GM18520 (cell line): Measurements from ENCODE around the gene CCDC106.

Experiments used
- ATAC-seq: cut with Tn5 transposase; IDR thresholded peaks from one replicate; pipeline ENCODE4 v1.9.1; 2021; ENCODE audit not compliant: unreplicated experiment

CCDC106 gene

DNA sequence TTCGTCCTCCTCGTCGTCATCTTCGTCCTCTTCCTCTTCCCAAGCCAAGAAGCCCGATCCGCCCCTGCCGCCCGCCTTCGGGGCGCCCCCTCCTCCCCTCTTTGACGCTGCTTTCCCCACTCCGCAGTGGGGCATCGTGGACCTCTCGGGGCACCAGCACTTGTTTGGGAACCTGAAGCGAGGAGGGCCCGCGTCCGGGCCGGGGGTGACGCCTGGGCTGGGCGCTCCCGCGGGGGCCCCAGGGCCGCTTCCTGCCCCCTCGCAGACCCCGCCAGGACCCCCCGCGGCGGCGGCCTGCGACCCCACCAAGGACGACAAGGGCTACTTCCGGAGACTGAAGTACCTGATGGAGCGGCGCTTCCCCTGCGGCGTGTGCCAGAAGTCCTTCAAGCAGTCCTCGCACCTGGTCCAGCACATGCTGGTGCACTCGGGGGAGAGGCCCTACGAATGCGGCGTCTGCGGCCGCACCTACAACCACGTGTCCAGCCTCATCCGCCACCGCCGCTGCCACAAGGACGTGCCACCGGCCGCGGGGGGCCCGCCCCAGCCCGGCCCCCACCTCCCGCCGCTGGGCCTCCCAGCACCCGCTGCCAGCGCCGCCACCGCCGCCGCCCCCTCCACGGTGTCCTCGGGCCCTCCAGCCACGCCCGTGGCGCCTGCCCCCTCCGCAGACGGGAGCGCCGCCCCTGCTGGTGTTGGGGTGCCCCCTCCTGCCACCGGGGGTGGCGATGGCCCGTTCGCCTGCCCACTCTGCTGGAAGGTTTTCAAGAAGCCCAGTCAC lies 33.9 kb upstream of the CCDC106 start:
- ATAC-seq, result no peak

DNA sequence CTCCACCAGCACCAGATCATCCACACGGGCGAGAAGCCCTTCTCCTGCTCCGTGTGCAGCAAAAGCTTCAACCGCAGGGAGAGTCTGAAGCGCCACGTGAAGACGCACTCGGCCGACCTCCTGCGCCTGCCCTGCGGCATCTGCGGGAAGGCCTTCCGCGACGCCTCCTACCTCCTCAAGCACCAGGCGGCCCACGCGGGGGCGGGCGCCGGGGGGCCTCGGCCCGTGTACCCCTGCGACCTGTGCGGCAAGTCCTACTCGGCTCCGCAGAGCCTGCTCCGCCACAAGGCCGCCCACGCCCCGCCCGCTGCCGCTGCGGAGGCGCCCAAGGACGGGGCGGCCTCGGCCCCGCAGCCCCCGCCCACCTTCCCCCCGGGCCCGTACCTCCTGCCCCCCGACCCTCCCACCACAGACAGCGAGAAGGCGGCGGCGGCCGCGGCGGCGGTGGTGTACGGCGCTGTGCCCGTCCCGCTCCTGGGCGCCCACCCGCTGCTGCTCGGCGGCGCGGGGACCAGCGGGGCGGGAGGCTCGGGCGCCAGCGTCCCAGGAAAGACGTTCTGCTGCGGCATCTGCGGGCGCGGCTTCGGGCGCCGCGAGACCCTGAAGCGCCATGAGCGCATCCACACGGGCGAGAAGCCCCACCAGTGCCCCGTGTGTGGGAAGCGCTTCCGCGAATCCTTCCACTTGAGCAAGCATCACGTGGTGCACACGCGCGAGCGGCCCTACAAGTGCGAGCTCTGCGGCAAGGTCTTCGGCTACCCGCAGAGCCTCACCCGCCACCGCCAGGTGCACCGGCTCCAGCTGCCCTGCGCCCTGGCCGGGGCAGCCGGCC lies 33.1 kb upstream of the CCDC106 start:
- ATAC-seq, result no peak

DNA sequence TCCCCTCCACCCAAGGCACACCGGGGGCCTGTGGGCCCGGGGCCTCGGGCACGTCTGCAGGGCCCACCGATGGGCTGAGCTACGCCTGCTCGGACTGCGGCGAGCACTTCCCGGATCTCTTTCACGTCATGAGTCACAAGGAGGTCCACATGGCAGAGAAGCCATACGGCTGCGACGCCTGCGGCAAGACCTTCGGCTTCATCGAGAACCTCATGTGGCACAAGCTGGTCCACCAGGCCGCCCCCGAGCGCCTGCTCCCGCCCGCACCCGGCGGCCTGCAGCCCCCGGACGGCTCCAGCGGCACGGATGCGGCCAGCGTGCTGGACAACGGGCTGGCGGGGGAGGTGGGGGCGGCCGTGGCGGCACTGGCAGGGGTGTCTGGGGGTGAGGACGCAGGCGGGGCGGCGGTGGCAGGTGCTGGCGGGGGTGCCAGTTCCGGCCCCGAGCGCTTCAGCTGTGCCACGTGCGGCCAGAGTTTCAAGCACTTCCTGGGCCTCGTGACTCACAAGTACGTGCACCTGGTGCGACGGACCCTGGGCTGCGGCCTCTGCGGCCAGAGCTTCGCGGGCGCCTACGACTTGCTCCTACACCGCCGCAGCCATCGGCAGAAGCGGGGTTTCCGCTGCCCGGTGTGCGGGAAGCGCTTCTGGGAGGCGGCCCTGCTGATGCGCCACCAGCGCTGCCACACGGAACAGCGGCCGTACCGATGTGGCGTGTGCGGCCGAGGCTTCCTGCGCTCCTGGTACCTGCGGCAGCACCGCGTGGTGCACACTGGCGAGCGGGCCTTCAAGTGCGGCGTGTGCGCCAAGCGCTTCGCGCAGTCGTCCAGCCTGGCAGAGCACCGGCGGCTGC lies 32.2 kb upstream of the CCDC106 start:
- no peak for ATAC-seq

DNA sequence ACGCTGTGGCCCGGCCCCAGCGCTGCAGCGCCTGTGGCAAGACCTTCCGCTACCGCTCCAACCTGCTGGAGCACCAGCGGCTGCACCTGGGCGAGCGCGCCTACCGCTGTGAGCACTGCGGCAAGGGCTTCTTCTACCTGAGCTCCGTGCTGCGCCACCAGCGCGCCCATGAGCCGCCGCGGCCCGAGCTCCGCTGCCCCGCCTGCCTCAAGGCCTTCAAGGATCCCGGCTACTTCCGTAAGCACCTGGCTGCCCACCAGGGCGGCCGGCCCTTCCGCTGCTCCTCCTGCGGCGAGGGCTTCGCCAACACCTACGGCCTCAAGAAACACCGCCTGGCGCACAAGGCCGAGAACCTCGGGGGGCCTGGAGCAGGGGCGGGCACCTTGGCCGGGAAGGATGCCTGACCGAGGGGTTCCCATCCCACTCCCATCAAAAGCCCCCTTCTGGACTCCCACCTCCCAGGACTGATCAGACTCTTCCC lies 31.6 kb upstream of the CCDC106 start:
- no peak for ATAC-seq

DNA sequence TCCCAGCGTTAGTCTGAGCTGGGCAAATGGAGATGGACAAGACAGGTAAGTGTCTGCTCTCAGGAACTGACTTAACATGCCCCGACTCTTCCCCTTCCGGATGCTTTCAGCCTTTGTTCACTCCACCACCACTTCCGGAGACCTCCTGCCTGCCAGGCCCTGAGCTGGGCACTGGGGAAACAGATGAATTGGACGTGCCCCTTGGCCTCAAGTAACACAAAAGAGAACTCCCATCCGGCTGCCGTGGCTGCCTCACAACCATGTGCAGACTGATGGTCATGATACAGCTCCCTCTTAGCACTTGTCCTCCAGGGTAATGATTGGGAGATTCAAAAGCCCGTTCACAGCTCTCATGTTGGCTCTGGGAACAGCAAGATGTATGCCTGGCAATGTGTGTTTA lies 30.6 kb upstream of the CCDC106 start:
- no peak for ATAC-seq

DNA sequence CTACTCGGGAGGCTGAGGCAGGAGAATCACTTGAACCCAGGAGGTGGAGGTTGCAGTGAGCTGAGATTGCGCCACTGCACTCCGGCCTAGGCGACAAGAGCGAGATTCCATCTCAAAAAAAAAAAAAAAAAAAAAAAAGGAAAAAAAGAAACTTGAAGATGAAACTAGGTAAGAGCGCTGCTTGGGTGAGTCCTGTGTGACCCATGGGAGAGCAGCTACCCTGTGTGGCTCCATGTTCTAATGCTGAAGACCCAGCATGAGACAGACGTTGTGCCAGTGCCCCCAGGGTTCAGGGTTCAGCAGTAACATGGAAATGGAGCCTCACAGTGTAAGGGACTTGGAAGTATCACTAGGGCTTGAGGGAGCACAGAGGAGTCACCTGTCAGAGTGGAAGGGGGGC lies 29.6 kb upstream of the CCDC106 start:
- no peak for ATAC-seq

DNA sequence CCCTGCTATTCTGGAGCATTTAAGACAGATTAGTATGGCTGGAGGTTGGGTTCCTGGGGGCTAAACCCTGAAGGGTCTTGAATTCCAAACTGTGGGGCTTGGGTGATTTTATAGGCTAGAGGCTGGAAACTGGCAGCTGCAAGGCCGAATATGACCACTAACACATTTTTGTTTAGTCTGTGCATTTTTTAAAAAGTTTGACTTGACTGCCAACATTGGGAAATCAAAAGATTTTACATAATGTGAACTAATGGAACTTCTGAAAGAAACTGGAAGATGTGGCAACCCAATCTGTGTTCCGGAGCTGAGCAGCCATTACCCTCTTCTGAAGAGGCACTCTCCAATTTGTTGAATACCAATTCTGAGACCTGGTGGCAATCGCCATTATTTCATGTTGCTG lies 28.7 kb upstream of the CCDC106 start:
- no peak for ATAC-seq

DNA sequence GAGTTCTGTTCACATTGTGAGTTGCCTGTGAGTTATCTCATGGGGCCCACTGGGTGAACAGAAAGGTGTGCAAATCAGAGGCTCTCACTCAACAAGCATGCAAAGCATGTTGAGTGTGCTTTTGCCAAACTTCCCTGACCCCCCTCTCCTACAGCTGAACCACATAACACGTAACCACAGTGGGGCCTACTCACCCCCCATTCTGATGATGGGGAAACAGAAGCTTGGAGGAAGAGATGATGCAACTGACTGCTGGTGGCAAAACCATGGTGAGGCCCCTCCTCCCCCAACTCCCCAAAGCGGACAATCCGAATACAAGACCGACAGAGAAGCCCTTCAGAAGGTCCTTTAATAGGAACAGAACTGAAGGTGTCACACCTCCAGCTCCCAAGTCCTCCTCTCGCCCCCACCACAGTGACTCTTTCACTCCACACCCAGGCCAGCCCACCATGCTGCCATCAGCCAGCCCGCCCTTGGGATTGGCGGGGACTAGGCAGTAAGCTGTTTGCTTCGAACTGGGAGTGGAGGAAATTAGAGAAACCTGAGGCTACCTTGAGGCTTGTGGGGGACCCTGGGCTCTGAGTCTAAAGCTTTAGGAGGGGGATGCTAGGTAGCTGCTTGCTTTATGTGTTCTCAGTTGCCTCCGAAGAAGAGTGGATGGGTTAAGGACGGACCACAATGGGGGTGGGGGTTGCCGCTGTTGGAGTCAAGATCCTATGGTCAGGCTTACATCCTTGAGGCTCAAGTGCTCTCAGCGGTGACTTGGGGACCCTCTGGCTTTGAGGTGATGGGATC lies 27.4 kb upstream of the CCDC106 start:
- ATAC-seq, result no peak

DNA sequence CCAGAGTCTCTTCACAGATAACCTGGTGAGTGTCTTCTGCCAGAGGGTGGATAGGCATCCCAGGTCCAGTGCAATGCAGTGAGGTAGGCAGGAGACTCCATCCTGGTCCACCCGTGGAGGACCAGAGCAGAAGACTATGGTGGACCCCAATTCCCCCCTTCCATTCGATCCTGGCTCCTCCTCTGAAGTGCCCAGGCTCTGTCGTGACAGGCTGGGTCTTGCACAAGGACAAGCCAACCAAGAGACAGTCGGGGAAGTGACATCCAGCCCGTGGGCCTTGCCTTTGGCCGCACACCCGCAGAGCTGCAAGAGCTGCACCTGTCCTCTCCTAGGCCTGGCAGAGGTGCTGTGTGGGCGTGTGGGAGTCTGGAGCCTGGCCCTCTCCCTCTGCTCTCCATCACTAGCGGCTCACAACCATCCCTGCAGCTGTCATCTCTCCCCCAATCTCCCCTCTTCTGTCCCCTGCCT lies 26.8 kb upstream of the CCDC106 start:
- no peak for ATAC-seq

DNA sequence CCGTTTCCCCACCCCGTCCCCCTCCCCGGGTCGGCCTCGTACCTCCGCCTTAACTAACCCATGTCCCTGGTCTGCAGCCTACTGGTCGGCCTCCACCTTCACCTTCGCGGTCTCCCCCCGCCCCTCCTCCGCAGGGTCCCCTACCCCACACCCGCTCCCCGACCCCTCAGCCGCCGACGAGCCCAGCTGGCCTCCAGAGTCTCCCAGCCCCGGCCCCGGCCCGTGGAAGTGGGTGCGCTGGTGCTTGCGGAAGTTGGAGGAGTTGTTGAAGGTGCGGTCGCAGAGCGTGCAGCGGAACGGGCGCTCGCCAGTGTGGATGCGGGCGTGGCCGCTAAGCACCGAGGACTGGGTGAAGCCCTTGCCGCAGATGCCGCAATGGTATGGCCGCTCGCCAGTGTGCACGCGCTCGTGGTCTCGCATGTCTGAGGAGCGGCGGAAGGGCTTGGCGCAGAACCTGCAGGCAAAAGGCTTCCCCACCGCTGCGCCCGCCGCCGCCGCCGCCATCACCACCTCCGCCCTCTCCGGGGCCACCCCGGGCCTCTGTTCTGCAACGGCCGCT lies 26.3 kb upstream of the CCDC106 start:
- ATAC-seq, result no peak

DNA sequence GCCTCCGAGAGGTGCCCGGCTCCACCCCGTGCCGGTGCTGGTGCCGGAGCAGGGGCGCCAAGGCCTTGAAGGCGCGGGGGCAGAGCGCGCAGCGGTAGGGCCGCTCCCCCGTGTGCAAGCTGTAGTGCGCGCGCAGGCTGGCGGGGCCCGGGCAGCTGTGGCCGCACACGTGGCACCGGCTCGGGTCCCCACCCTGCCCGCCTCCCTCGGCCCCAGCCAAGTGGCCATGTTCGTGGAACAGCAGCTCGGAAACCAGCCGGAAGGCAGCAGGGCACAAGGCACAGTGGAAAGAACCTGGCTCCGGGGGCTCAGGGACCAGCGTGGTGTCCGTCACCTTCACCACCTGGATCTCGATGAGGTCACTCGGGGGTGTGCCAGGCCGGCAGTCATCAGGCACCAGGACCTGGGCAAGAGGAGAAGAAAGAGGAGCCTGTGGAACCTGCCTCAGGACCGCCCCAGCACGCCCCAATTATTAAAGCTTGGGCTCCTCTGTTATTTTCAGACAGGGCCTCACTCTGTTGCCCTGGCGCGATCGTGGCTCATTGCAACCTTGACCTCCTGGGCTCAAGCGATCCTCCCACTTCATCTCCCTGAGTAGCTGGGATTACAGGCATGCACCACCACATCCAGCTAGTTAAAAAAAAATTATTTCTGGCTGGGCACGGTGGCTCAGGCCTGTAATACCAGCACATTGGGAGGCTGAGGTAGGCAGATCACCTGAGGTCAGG lies 25.6 kb upstream of the CCDC106 start:
- no peak for ATAC-seq

DNA sequence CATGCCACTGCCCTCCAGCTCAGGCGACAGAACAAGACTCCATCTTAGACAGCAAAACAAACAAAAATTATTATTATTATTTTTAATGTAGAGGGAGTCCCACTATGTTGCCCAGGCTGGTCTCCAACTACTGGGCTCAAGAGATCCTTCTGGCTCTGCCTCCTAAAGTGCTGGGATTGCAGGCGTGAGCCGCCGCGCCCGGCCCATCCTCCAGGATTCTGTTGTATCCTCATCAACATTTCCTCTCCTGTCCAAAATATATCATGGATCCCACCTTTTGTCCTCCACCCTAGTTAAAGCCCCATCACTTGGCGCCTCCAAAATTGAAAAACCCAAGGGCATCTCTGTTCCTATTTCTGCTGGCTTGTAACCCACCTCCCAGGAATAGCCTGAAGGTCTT lies 24.9 kb upstream of the CCDC106 start:
- no peak for ATAC-seq

DNA sequence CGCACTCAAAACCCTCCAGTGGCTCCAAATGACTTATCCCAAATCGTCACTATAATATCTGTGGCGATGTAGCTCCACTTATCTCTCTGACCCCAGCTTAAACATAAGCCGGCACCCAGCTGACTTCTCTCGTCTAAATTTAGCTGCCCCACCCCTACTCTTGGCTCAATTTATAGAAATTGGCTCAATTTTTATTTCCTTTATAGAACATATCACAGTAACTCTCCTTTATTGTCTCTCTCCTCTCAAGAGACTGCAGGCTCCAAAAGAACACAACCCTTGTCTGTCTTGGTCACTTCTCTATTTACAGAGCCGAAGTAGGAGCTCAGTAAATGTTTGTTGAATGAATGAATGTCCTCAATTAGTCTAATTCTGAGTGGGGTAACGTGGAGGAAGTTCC lies 24.5 kb upstream of the CCDC106 start:
- no peak for ATAC-seq

DNA sequence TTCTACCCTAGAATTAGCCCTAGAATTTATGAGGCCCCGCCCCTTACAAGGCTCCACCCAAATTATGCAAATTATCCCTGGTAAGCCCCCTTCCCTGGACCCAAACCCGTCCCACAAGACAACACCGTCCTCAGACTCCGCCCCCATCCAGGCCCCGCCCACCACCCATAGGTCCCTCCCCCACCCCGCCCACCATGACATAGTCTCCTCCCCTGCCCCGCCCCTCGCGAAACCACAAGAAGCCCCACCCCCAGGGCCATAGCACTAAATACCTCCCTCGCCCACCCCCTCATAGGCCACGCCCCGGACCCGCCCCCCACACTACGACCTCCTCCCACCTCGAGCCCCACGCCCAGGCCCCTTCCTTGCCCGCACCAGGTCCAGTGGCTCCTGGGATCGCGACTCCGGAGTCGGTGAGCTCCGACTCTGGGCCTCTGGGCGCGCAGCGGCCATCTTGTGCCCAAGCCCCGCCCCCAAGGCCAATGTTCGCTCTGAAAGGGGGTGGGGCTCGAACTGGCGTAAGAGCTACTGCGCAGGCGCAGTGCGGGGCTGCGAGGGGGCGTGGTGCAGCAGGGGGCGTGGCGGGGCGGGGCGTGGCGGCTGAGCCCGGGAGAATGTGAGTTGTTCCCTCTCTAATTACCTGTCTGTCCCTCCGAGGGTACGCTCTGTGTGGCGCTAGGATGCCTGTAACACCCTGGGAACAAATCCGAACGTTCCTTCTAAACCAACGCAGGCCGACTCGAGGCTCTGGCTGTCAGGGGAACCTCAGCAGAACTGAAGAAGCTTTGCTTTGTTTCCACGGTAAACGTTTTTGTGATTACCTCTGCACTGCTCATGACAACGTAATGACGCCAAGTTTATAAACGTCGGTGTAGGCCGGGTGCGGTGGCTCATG lies 23.7 kb upstream of the CCDC106 start, which contains the start of gene ZNF784:
Gene ZNF784 (minus strand): TSS at position 458 of the 895 bp plus-strand sequence. CDS start 5 bp downstream, at position 453.
- ATAC-seq, result no peak

DNA sequence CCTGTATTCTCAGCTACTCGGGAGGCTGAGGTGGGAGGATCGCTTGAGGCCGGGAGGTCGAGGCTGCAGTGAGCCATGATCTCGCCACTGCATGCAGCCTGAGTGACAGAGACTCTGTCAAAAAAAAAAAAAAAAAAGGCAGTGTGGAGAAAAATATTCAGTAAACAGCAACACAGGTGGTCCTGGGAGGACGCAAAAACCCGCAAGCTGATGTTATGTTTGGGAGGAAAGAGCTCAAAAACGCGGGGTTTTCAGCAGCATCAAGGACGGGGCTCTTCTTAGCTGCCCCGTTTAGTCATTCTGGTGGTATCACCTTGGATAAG lies 23.0 kb upstream of the CCDC106 start:
- no peak for ATAC-seq

DNA sequence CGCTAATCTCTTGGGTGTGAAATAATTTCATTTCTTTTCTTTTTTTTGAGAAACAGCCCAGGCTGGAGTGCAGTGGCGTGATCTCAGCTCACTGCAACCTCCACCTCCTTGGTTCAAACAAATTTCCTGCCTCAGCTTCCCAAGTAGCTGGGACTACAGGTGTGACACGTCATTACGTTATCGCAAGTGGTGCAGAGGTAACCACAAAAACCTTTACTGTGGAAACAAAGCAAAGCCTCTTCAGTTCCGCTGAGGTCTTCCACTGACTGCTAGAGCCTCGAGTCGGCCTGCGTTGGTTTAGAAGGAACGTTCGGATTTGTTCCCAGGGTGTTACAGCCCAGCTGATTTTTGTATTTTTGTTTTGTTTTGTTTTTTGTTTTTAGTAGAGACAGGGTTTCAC lies 21.7 kb upstream of the CCDC106 start:
- ATAC-seq, result no peak

DNA sequence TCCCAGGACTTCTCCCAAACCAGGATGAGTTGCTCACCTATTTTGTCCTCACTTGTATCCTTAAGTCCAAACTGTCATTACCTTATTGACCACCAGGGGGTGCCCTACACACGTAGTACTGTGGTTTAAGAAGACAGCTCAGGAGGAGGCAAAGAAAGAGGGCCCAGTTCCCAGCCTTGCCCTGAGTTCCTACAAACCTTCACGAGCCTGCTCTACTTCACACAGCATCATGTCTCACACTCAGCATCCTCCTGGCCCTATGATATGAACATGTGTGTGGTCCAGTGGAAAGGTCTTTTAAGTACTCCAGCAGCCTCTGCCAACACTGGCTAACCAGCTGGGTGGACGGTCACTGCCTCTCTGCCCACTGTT lies 15.6 kb upstream of the CCDC106 start:
- ATAC-seq, result no peak

DNA sequence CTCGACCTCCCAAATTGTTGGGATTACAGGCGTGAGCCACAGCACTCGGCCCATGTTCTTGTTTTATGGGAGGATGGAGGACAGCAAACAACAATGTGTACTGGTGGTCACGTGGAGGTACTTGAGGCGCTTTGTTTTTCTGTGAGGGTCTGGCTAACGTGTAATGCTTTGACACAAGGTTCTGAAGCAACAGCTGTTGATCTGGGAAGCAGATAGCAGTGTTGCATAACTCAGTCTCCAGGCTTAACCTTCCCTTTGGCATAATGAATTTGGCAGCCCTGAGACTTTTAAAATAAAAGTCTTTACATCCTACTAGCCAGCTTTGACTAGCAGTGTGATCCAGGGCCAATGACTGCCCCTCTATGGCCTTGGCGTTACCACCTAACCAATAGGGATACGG lies 14.2 kb upstream of the CCDC106 start:
- no peak for ATAC-seq

DNA sequence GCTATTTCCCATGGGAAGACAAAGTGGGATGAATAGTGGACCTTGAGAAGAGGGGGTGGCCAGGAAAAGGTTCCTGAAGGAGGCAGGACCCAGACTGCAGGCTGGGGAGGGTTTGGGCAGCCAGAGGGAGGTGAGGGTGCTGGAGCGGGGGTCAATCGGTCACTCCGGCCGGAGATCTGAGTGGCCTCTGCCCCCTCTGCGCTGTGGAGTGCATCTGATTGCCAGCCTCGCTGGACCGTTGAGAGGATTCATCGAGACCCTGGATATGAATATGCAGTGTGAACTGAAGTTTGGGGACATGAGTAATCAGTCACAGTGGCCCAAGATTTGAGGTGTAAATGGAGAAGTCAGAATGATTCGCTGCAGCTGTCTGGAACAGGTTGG lies 12.7 kb upstream of the CCDC106 start:
- ATAC-seq, result no peak
